H1 (cell line): ENCODE measurements around the gene TCAF1. TPM values are rescaled to one million over a fixed set of nuclear protein-coding genes. Genes with fewer than 3 reads are reported as not detected.
A peak's percentile ranks its signal among the peaks of the same experiment; 100 is the strongest.

Source experiments
- CTCF ChIA-PET: fragments of 300-600 bp; sonication (Branson Sonifier 250); formaldehyde crosslinking; loops from one replicate; lab custom pipeline; 2021; ENCODE audit not compliant: partially characterized antibody; lab: Charles Lee
- POLR2A ChIA-PET: fragments of 300-600 bp; sonication (Branson Sonifier 250); formaldehyde crosslinking; loops from one replicate; lab custom pipeline; 2021; ENCODE audit warnings: inconsistent platforms; ENCODE audit not compliant: partially characterized antibody; lab: Charles Lee
- DNase-seq, 2 experiments: peaks; one replicate each; pipeline versions ENCODE4 v3.0.0 to v3.0.0-alpha.2; 2010 to 2022; ENCODE audit warnings: low spot score in 2 of 2, low read depth in 1 of 2, mixed read lengths in 1 of 2
- FAIRE-seq: peaks from 2 replicates; lab custom pipeline; 2011; peaks lifted over from hg19 to GRCh38; lab: Jason Lieb, UNC
- H2AFZ ChIP-seq: 2 replicates; pipeline ENCODE4 v1.8.1; 2012; ENCODE audit warnings: low read length, inconsistent platforms
- H2AK5ac ChIP-seq: 2 replicates; pipeline ENCODE4 v1.6.1; 2013; ENCODE audit warnings: low read depth, low read length
- H2BK120ac ChIP-seq: replicated peaks from 2 replicates; pipeline ENCODE3; 2013; ENCODE audit warnings: low read depth, low read length, inconsistent platforms
- H2BK12ac ChIP-seq: 2 replicates; pipeline ENCODE4 v1.6.1; 2013; ENCODE audit warnings: low read depth, low read length
- H2BK15ac ChIP-seq: 2 replicates; pipeline ENCODE4 v1.6.1; 2013; ENCODE audit warnings: low read length
- H2BK20ac ChIP-seq: 2 replicates; pipeline ENCODE4 v1.6.1; 2013; ENCODE audit warnings: low read length
- H2BK5ac ChIP-seq: 2 replicates; pipeline ENCODE4 v1.6.1; 2013; ENCODE audit warnings: low read depth, low read length
- H3K14ac ChIP-seq: 2 replicates; pipeline ENCODE4 v1.6.1; 2013; ENCODE audit warnings: inconsistent platforms; ENCODE audit not compliant: insufficient read length
- H3K18ac ChIP-seq: 2 replicates; pipeline ENCODE4 v1.6.1; 2013; ENCODE audit warnings: low read length; ENCODE audit errors: extremely low read depth
- H3K23ac ChIP-seq: 2 replicates; pipeline ENCODE4 v1.6.1; 2013; ENCODE audit warnings: inconsistent platforms; ENCODE audit not compliant: insufficient read length
- H3K23me2 ChIP-seq: 2 replicates; pipeline ENCODE4 v1.6.1; 2013; ENCODE audit warnings: low read depth, low read length
- H3K27ac ChIP-seq: 2 replicates; pipeline ENCODE4 v1.6.1; 2011; ENCODE audit warnings: low read depth, low read length, inconsistent platforms
- H3K27me3 ChIP-seq, 4 experiments: replicated peaks in 1 of 4; 1 replicate in 1 of 4; 2 replicates in 3 of 4; pipeline versions ENCODE4 v1.6.1 to v1.8.1; 2011 to 2013; ENCODE audit warnings: low read length in 3 of 4, mild to moderate bottlenecking in 3 of 4, inconsistent platforms in 2 of 4, mixed read lengths in 2 of 4, moderate library complexity in 1 of 4; ENCODE audit not compliant: control insufficient read depth in 3 of 4, insufficient read depth in 3 of 4; ENCODE audit errors: extremely low read depth in 1 of 4
- H3K36me3 ChIP-seq, 4 experiments: 2 replicates each; pipeline versions ENCODE4 v1.6.1 to v1.8.1; 2011 to 2013; ENCODE audit warnings: mild to moderate bottlenecking in 4 of 4, low read length in 3 of 4, moderate library complexity in 2 of 4, control low read depth in 1 of 4, inconsistent platforms in 1 of 4; ENCODE audit not compliant: insufficient read depth in 4 of 4, control insufficient read depth in 2 of 4
- H3K4ac ChIP-seq: replicated peaks from 2 replicates; pipeline ENCODE3; 2013; ENCODE audit warnings: low read length, low read depth, mixed read lengths, inconsistent platforms; ENCODE audit not compliant: insufficient read length
- H3K4me1 ChIP-seq, 4 experiments: replicated peaks in 1 of 4; 1 replicate in 1 of 4; 2 replicates in 3 of 4; pipeline versions ENCODE4 v1.6.1 to v1.8.1; 2011 to 2013; ENCODE audit warnings: low read length in 3 of 4, inconsistent platforms in 2 of 4, mixed read lengths in 1 of 4; ENCODE audit not compliant: insufficient read depth in 4 of 4, control insufficient read depth in 3 of 4
- H3K4me2 ChIP-seq, 2 experiments: 2 replicates each; pipeline versions ENCODE4 v1.6.1 to v1.8.1; 2011 to 2013; ENCODE audit warnings: low read depth in 2 of 2, low read length in 2 of 2, control low read depth in 1 of 2, inconsistent platforms in 1 of 2, mild to moderate bottlenecking in 1 of 2; ENCODE audit not compliant: insufficient read depth in 1 of 2
- H3K4me3 ChIP-seq, 4 experiments: fragments of 200-600, 300-600 bp in 1 of 4; sonication (generic), shearing (Covaris generic), sonication (Bioruptor Twin) in 1 of 4; 2 replicates each; pipeline versions ENCODE4 v1.5.1 to v1.8.1; 2011 to 2016; ENCODE audit warnings: low read length in 4 of 4, low read depth in 3 of 4, control low read depth in 2 of 4, inconsistent platforms in 2 of 4, mild to moderate bottlenecking in 2 of 4, mixed read lengths in 1 of 4, moderate library complexity in 1 of 4; ENCODE audit not compliant: insufficient read depth in 2 of 4; ENCODE audit errors: extremely low read depth in 1 of 4
- H3K56ac ChIP-seq: replicated peaks from 2 replicates; pipeline ENCODE3; 2013; ENCODE audit warnings: low read depth, mild to moderate bottlenecking, mixed read lengths, low read length, inconsistent platforms; ENCODE audit not compliant: insufficient read length
- H3K79me1 ChIP-seq: 2 replicates; pipeline ENCODE4 v1.6.1; 2013; ENCODE audit warnings: low read depth, low read length, control low read depth
- H3K79me2 ChIP-seq, 2 experiments: 2 replicates each; pipeline versions ENCODE4 v1.6.1 to v1.8.1; 2012 to 2013; ENCODE audit warnings: low read length in 2 of 2, mild to moderate bottlenecking in 2 of 2, inconsistent platforms in 1 of 2; ENCODE audit not compliant: insufficient read depth in 2 of 2, control insufficient read depth in 1 of 2
- H3K9ac ChIP-seq, 4 experiments: replicated peaks in 1 of 4; 1 replicate in 1 of 4; 2 replicates in 3 of 4; pipeline versions ENCODE4 v1.6.1 to v1.8.1; 2011 to 2013; ENCODE audit warnings: low read depth in 3 of 4, low read length in 3 of 4, control low read depth in 2 of 4, mild to moderate bottlenecking in 2 of 4, moderate library complexity in 2 of 4, inconsistent platforms in 1 of 4; ENCODE audit errors: extremely low read depth in 1 of 4
- H3K9me3 ChIP-seq, 2 experiments: 2 replicates each; pipeline versions ENCODE4 v1.6.1 to v1.8.1; 2012 to 2013; ENCODE audit warnings: mild to moderate bottlenecking in 2 of 2, moderate library complexity in 2 of 2, control low read depth in 1 of 2, inconsistent platforms in 1 of 2, low read depth in 1 of 2, low read length in 1 of 2, mixed read lengths in 1 of 2; ENCODE audit not compliant: insufficient read depth in 2 of 2
- H4K20me1 ChIP-seq, 2 experiments: replicated peaks in 1 of 2; 2 replicates each; pipeline versions ENCODE3 to v1.8.1; 2011 to 2013; ENCODE audit warnings: inconsistent platforms in 2 of 2, low read length in 2 of 2, mild to moderate bottlenecking in 1 of 2; ENCODE audit not compliant: insufficient read depth in 2 of 2, control insufficient read depth in 1 of 2
- H4K5ac ChIP-seq: 2 replicates; pipeline ENCODE4 v1.6.1; 2013; ENCODE audit warnings: low read length, low read depth, mixed read lengths, inconsistent platforms; ENCODE audit not compliant: insufficient read length
- H4K8ac ChIP-seq: 2 replicates; pipeline ENCODE4 v1.8.0; 2013; ENCODE audit warnings: mild to moderate bottlenecking, moderate library complexity, low read length, inconsistent platforms; ENCODE audit not compliant: insufficient read depth; ENCODE audit errors: extremely low read depth
- H4K91ac ChIP-seq: replicated peaks from 2 replicates; pipeline ENCODE3; 2013; ENCODE audit warnings: low read length, mixed read lengths, inconsistent platforms; ENCODE audit not compliant: insufficient read length
- BACH1 ChIP-seq: IDR thresholded peaks from 2 replicates; pipeline ENCODE4 v1.6.1; 2012; ENCODE audit warnings: low read length, improper control_type of control experiment
- CREB1 ChIP-seq: IDR thresholded peaks from 2 replicates; pipeline ENCODE4 v1.6.1; 2012; ENCODE audit warnings: inconsistent platforms
- KDM4A ChIP-seq: IDR thresholded peaks from one replicate; pipeline ENCODE4 v1.7.1; 2012; ENCODE audit warnings: low read depth, mild to moderate bottlenecking, moderate library complexity, low read length, inconsistent platforms; ENCODE audit not compliant: severe bottlenecking
- POLR2A ChIP-seq, 2 experiments: IDR thresholded peaks; 1 replicate in 1 of 2; 2 replicates in 1 of 2; pipeline ENCODE4 v1.6.1; 2011; ENCODE audit warnings: low read depth in 2 of 2, low read length in 2 of 2, mild to moderate bottlenecking in 2 of 2; ENCODE audit errors: control extremely low read depth in 1 of 2
- SRF ChIP-seq: IDR thresholded peaks from 2 replicates; pipeline ENCODE4 v1.6.1; 2011; ENCODE audit warnings: mild to moderate bottlenecking, low read depth, low read length, moderate library complexity
- TAF1 ChIP-seq: IDR thresholded peaks from 2 replicates; pipeline ENCODE4 v1.6.1; 2011; ENCODE audit warnings: mild to moderate bottlenecking, low read depth, low read length
- ZNF274 ChIP-seq: IDR thresholded peaks from 2 replicates; pipeline ENCODE4 v1.7.0; 2012; ENCODE audit warnings: low read length, borderline replicate concordance; ENCODE audit errors: extremely low read depth
- WGBS, 2 experiments: shearing (Covaris generic) in 1 of 2; methylation state at CpG; one replicate each; pipeline versions ENCODE4 v1.1.6 to v1.1.7; 2013 to 2015; ENCODE audit warnings: low lambda C conversion rate in 2 of 2, mixed read lengths in 2 of 2, inconsistent platforms in 1 of 2, low coverage in 1 of 2, missing lambda C conversion rate in 1 of 2; ENCODE audit not compliant: insufficient replicate concordance in 2 of 2, insufficient coverage in 1 of 2, insufficient read length in 1 of 2; ENCODE audit errors: extremely low coverage in 1 of 2, missing lambda C conversion rate in 1 of 2; 5-methylcytosine and 5-hydroxymethylcytosine counted together
- polyA plus RNA-seq, 7 experiments: library from polyadenylated mRNA; depleted of rRNA in 3 of 7; stranded (reverse) in 5 of 7; unstranded in 2 of 7; fragments of >200 nt in 5 of 7; fragments of 200-250 nt in 2 of 7; gene quantifications; 1 replicate in 5 of 7; 2 replicates in 1 of 7; 4 replicates in 1 of 7; pipeline versions ENCODE4 v1.2.1 to v1.2.3, GENCODE V29; 2011 to 2013; ENCODE audit warnings: missing spikeins in 2 of 7, mixed read lengths in 2 of 7
- total RNA-seq: library from RNA; stranded (reverse); fragmentation: NEBNext Ultra II Directional; extraction: Animal tissue kit (Norgen Biotek cat#: 25700); gene quantifications from 2 replicates; pipeline ENCODE4 v1.2.1, GENCODE V29; 2021

Gene TCAF1
- total and polyA plus RNA-seq, 2 of the 8 experiments (the other 6 are each of a cell fraction or from before 2014, with no cell fraction given) = 9.6 to 28.0 TPM

DNA sequence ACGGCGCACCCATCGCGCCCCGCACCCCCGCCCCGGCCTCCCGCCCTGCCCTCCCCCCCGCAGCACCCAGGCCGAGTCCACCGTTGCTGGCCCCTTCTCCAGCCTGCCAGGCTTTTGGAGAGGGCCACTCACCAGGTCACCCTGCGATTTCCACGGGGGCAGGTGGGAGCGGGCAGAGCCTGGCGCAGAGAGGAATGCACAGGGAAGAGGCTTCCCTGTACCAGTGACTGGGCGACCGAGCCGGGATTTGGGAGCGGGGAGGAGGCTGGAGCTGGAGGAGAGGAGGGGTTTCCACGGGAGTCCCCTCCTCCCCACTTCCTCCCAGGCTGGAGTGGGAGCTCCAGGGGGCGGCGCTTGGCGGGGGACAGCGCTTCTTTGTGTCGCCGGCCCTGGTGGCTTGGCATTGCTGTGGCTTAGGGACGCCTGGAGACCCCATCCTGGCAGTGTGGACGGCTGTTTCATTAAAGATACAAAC, 19.3 kb downstream of the TCAF1 start:
- H2BK15ac ChIP-seq = no peak overlapping the region
- H3K14ac ChIP-seq = no peak overlapping the region
- peak overlapping the region; percentile 66; the same call in 1 of the 2 replicates for H3K18ac ChIP-seq
- H2BK5ac ChIP-seq = no peak overlapping the region
- peak overlapping the region; percentile 96 to 98 for H3K4me2 ChIP-seq
- H3K9me3 ChIP-seq = no peaks in the 10 kb centered on the region
- TF ChIP-seq BACH1 (peak; percentile 65), TAF1 (no peak; the same call in 1 of the 2 replicates), POLR2A (IDR thresholded peaks at IDR 0.05; ENCODE audit: control extremely low read depth in 1 of 2, low read depth in 2 of 2, low read length in 2 of 2) (peak in 1 of 2 experiments; percentile 55; a peak in 1 of 3 replicates), ZNF274 (no peak), SRF (no peak), KDM4A (peak; percentile 9), CREB1 (no peak)
- H4K20me1 ChIP-seq = peaks cover 0 to 2% of the 10 kb centered on the region in 2 experiments
- peak overlapping the region in 3 of 4 experiments; percentile 34 to 48 (median 38); a peak in 5 of 7 replicates for H3K9ac ChIP-seq
- no peak overlapping the region for H2BK20ac ChIP-seq
- ChIA-PET POLR2A (interaction anchor here (1.1 to 9.5 kb wide), 3 partner anchors 18 to 138 kb away, joined by 3 to 73 read pairs (median 3); partner anchors contain the start of gene TCAF1), CTCF (interaction anchor here (1.8 to 5.0 kb wide), 2 partner anchors 10 to 19 kb away, joined by 6 to 28 read pairs; partner anchors contain the start of gene TCAF1)
- H3K79me2 ChIP-seq = peaks cover 0 to 4% of the 10 kb centered on the region in 2 experiments; a peak in 1 of 4 replicates
- no peaks in the 10 kb centered on the region for H3K36me3 ChIP-seq
- H3K27ac ChIP-seq = no peak overlapping the region
- H4K91ac ChIP-seq = no peak overlapping the region
- H3K56ac ChIP-seq = peak overlapping the region; percentile 21
- H3K23me2 ChIP-seq = peaks cover 12% of the 10 kb centered on the region
- DNase-seq = no peak
- H2AFZ ChIP-seq = no peak overlapping the region
- H2BK120ac ChIP-seq = no peak overlapping the region
- peak overlapping the region; percentile 53; the same call in 1 of the 2 replicates for H4K8ac ChIP-seq
- H3K23ac ChIP-seq = no peak overlapping the region
- no peak for FAIRE-seq
- H2AK5ac ChIP-seq = no peak overlapping the region
- no peak overlapping the region for H3K4ac ChIP-seq
- H3K4me3 ChIP-seq = peak overlapping the region; percentile 47 to 77 (median 72)
- no peak overlapping the region for H2BK12ac ChIP-seq
- H4K5ac ChIP-seq = peak overlapping the region; percentile 38
- H3K79me1 ChIP-seq = no peaks in the 10 kb centered on the region
- WGBS, 2 experiments = 0% methylated on average over 17 of the region's 28 CpGs; no CpG with 5 or more reads in 1 of the 2 experiments
- peaks cover 0 to 8% (median 2%) of the 10 kb centered on the region in 4 experiments; a peak in 3 of 7 replicates for H3K4me1 ChIP-seq
- H3K27me3 ChIP-seq = no peaks in the 10 kb centered on the region; a peak in 1 of 7 replicates
